Putamen (tissue), 1 donor: Measurements from ENCODE around the gene ILKAP.

Source experiments
- DNase-seq: peaks from one replicate; pipeline ENCODE4 v3.0.0-alpha.2; 2016; ENCODE audit warnings: low spot score

Gene ILKAP

GRCh38 chr2:238122287-238123217 is 80.9 kb downstream of the ILKAP start:
- no peak for DNase-seq

DNA sequence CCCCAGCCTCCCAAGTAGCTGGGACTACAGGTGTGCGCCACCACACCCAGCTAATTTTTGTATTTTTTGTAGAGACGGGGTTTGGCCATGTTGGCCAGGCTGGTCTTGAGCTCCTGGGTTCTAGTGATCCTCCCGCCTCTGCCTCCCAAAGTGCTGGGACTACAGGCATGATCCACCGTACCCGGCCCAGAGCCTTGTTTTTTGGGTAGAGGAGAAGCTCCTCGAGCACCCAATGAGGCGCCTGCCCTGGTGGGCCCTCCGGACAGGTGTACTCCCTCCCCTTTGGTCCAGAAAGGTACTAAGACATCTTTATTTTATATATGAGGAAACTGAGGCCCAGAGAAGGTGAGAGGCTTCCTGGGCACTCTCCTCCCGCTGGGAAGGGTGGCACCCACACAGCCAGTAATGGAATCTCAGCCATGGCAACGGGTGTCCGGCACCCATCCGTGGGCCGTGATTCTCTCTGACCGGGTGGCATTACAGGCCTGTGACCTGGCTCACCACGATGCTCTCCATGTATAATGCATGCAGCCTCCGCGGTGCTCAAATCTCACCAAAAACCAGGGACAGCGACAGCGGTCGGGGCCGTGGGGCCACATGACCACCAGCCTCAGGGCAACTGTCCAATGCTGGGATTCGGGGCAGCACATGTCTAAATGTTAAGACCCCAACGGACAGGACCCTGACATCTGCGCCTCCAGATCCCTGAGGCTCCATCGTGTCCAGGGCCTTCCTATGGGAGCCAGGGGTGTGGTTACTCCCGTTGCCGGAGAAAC is 81.8 kb downstream of the ILKAP start:
- no peak for DNase-seq

DNA sequence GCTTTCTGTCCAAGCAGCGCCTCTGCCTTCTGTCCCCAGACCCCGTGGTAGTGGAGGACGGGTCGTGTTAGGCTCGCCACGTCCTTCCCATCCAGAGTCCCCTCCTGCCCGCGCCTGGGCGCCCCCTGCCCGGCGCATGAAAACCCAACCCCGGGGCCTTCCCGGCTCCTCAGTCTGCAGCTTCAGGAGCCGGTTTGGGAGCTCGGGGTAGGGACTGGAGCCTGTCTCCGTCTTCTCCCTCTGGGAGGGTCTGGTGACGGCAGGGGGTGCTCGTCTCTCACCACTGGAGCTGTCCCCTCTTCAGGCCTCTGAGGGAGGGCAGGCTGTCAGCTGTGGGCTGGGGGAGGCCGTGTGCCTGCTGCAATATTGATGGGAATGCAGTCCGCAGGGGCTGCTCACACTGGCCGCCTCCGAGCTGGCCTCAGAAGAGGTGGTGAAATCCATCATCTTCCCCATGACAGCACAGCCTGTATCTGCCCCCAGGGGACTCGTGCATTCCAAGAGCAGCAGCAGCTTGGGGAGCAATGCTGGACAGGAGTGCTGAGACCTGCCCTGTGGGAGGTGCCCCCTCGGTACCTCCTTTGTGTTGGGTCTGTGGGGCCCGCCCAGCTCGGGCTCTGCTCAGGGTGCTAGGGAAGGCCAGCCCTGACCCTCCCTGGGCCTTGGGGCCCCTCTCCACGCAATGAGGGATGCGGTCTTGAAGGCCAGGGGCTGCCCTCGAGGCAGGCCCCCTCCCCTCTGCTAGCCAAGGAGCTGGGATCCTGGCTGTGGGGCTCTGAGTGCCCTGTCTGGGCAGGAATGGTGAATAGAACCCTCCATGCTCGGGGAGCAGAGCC is 82.8 kb downstream of the ILKAP start:
- DNase-seq = no peak
